H1 (cell line): Measurements from ENCODE around the gene PLA2G4A. TPM values are rescaled to one million over a fixed set of nuclear protein-coding genes. Genes with fewer than 3 reads are reported as not detected.

ENCODE experiments used
- CHD2 ChIP-seq: IDR thresholded peaks from 2 replicates; pipeline ENCODE4 v1.6.1; 2012; ENCODE audit warnings: low read length, improper control_type of control experiment
- CHD7 ChIP-seq: fragments of 300-600 bp; sonication (generic); IDR thresholded peaks from 2 replicates; pipeline ENCODE4 v1.7.1; 2012; ENCODE audit warnings: low read length, moderate library complexity, mild to moderate bottlenecking, inconsistent platforms; ENCODE audit not compliant: insufficient replicate concordance
- CTCF ChIP-seq, 3 experiments: IDR thresholded peaks; 1 replicate in 2 of 3; 2 replicates in 1 of 3; pipeline versions ENCODE4 v1.5.1 to v1.6.1; 2011; ENCODE audit warnings: low read length in 3 of 3, mild to moderate bottlenecking in 3 of 3, inconsistent platforms in 2 of 3, low read depth in 1 of 3, moderate library complexity in 1 of 3; ENCODE audit not compliant: insufficient read depth in 1 of 3; ENCODE audit errors: control extremely low read depth in 1 of 3
- HDAC2 ChIP-seq, 2 experiments: fragments of 300-600 bp in 1 of 2; sonication (generic) in 1 of 2; IDR thresholded peaks; 2 replicates each; pipeline ENCODE4 v1.6.1; 2011 to 2012; ENCODE audit warnings: low read depth in 2 of 2, low read length in 2 of 2, mild to moderate bottlenecking in 2 of 2, moderate library complexity in 2 of 2, borderline replicate concordance in 1 of 2, inconsistent platforms in 1 of 2
- HDAC6 ChIP-seq: IDR thresholded peaks from one replicate; pipeline ENCODE4 v1.7.1; 2012; ENCODE audit warnings: low read depth, mild to moderate bottlenecking, inconsistent platforms, low read length, moderate library complexity
- MAFK ChIP-seq: IDR thresholded peaks from 2 replicates; pipeline ENCODE4 v1.6.1; 2012; ENCODE audit warnings: low read depth, mild to moderate bottlenecking, improper control_type of control experiment, low read length
- NANOG ChIP-seq: IDR thresholded peaks from 2 replicates; pipeline ENCODE4 v1.6.1; 2011; ENCODE audit warnings: low read length, low read depth, mild to moderate bottlenecking, inconsistent platforms; ENCODE audit not compliant: insufficient read depth, poor library complexity, severe bottlenecking
- polyA plus RNA-seq, 7 experiments: library from polyadenylated mRNA; depleted of rRNA in 3 of 7; stranded (reverse) in 5 of 7; unstranded in 2 of 7; fragments of >200 nt in 5 of 7; fragments of 200-250 nt in 2 of 7; gene quantifications; 1 replicate in 5 of 7; 2 replicates in 1 of 7; 4 replicates in 1 of 7; pipeline versions ENCODE4 v1.2.1 to v1.2.3, GENCODE V29; 2011 to 2013; ENCODE audit warnings: missing spikeins in 2 of 7, mixed read lengths in 2 of 7
- total RNA-seq: library from RNA; stranded (reverse); fragmentation: NEBNext Ultra II Directional; extraction: Animal tissue kit (Norgen Biotek cat#: 25700); gene quantifications from 2 replicates; pipeline ENCODE4 v1.2.1, GENCODE V29; 2021
- TF ChIP-seq, protein P1 (sequence below): IDR thresholded peaks from 2 replicates; pipeline ENCODE4 v1.6.1; 2012; ENCODE audit warnings: inconsistent platforms

Gene PLA2G4A
- total and polyA plus RNA-seq, 2 of the 8 experiments (the other 6 are each of a cell fraction or from before 2014, with no cell fraction given), result 0.63 to 1.4 TPM

GRCh38 chr1:186905561-186905960 lies 76.8 kb downstream of the PLA2G4A start (continued):
- TF ChIP-seq CHD7 (no peak), CHD2 (no peak), MAFK (no peak), HDAC2 (IDR thresholded peaks at IDR 0.05; ENCODE audit: borderline replicate concordance in 1 of 2, low read depth in 2 of 2, low read length in 2 of 2) (no peak), HDAC6 (no peak), NANOG (no peak), CTCF (IDR thresholded peaks at IDR 0.05; ENCODE audit: control extremely low read depth in 1 of 3, insufficient read depth in 1 of 3, low read depth in 1 of 3, low read length in 3 of 3) (no peak)
- TF ChIP-seq, protein P1, sequence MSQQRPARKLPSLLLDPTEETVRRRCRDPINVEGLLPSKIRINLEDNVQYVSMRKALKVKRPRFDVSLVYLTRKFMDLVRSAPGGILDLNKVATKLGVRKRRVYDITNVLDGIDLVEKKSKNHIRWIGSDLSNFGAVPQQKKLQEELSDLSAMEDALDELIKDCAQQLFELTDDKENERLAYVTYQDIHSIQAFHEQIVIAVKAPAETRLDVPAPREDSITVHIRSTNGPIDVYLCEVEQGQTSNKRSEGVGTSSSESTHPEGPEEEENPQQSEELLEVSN, result no peak
